Stimulated activated CD8-positive, alpha-beta memory T cell treated with anti-CD3 and anti-CD28 coated beads, Interleukin-7, amount 100 ng/mL, for 48 hours (primary cell): Measurements from ENCODE around the gene SLC49A3.

Experiments
- DNase-seq, 2 donors: peaks; one replicate each; pipeline ENCODE4 v3.0.0-alpha.2; 2020; ENCODE audit warnings: low read depth in 1 of 2; ENCODE audit errors: extremely low read depth in 1 of 2

Gene SLC49A3

GRCh38 chr4:667545-667925 is 21.4 kb downstream of the SLC49A3 start:
- DNase-seq, result no peak

DNA sequence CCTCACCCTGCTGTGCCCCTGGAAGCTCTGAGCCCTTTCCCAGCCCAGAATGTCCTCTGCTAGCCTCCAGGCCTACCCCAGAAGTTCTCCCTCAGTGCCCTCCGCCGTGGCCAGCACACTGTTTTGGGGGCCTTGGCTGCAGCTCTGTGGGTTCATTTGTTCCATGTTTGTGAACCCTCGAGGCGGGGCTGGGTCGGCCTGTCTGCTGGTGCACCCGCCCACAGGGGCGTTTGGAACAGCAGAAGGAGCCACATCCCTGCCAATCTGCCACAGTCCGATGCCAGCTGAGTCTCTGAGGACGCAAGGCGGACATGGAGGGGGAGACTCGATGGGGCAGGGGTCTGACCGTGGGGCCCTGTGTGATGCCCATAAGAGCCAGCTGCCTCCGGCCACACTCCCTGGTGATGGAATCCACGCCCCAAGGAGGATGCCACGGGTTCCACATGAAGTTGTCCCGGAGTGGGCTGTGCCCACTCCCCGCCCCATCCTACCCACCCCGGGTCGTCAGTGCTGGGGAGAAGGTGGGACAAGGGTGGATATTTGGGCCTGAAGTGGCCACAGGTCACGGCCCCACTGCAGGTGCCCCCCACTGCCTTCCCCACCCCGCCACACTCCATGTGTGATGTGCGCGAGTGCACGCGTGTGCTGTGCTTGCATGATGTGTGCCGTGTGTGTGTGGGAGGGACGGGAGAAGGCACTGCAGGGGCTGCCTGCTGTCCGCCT is 22.0 kb downstream of the SLC49A3 start:
- DNase-seq, result no peak

DNA sequence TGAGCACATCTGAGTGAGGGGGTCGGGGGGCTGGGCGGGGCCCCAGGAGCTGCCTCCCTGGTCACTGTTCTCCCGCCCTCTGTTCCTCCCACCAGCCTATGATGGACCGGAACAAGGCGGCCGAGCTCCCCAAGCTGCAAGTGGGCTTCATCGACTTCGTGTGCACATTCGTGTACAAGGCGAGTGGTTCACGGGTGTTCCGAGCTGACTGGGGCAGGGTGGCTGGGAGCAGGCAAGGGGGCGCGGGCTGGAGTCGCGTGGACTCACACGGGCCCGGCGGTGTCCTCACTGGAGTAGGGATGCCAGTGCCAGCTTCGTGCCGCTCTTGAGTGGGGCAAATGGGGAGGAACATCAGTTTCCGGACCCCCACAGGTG is 22.5 kb downstream of the SLC49A3 start:
- no peak for DNase-seq

- DNase-seq, result no peak
These were observed 23.1 kb downstream of the SLC49A3 start for GRCh38 chr4:665751-666435.

DNA sequence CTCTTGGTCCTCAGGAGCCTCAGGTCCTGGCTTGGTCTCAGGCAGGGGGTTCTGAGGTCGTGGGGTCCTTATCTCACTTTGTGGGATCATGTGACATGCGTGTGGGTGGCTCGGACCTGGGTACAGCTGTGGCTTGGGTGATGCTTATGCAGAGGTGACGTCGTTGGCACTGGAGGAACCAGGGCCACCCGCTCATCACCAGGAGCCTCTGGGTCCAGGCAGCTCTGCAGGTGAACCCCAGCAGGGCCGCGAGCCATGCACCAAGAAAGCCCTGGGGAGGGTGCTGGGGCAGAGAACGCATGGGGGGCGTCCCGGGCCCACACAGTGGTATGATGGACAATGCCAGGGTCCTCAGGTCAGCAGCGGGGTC is 23.6 kb downstream of the SLC49A3 start:
- DNase-seq, result no peak

DNA sequence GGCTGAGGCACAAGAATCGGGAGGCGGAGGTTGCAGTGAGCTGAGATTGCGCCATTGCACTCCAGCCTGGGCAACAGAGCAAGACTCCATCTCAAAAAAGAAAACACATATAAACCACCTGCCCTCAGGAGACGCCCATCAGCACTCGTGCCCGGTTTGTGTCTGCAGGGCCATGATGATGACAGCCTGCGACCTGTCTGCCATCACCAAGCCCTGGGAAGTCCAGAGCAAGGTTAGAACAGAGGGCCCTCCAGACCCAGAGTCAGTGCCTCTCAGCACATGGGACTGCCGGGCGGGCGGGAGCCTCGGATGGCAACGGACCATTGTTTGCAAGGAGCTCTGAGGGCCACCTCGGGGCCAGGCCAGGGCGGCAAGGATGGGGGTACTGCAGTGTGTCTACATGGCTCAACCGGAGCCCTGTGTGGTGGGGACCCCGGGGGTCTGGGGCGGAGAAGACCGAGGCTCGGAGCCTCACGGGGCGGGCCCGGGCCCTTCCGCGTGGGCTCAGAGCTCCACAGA is 24.2 kb downstream of the SLC49A3 start:
- DNase-seq, result no peak

DNA sequence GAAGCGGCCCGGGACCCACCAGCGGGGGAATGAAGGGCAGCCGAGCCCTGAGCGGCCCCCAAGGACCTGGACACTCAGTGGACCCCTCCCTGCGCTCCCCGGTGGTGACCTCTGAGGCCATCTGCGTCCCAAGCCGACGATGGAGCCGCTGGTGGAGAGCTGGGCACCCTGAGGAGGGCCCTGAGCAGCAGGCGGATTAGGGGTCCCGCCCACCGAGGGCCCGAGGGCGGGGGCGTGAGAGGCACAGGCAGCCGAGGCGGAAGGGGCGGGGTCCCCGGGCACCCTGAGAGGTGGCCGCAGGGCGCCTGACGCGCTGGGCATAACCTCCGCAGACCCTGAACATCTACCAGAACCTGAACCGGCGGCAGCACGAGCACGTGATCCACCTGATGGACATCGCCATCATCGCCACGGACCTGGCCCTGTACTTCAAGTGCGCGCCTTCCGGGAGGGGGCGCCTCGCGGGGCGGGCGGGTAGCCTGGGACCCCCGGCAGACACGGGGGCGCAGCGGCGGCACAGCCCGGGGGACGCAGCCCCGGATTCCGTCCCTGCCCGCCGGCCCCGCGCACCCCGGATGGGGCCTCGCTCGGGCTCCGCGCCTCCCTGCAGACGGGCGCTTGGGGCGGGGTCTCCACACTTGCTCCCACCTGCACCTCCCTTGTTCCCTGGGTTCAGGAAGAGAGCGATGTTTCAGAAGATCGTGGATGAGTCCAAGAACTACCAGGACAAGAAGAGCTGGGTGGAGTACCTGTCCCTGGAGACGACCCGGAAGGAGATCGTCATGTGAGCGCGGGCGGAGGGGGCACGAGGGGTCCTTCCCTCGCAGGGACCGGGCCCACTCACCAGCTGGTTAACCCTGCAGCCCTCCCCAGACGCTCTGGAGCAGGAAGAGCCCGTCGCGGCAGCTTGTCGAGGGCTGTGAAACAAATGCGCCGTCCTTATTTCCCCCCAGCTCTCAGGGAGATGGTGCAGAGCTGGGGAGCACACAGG is 25.2 kb downstream of the SLC49A3 start:
- DNase-seq, result peak; percentile 60 to 68

DNA sequence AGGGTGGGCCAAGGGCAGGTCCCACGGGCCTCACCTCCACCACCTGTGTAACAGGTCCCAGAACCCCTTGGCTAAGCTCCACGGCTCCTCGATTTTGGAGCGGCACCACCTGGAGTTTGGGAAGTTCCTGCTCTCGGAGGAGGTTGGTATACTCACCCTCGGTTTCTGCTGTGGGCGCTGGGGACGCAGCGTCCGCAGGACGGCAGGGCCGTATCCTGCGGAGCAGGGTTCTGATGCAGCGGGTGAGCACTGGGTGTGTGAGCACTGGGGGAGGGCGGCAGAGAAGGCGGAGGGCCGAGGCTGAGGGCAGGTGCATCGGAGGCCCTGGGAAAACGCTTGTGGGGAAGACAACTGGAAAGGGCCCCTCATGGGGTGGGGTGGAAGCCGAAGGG is 25.9 kb downstream of the SLC49A3 start:
- no peak for DNase-seq

- no peak for DNase-seq
These were observed 26.8 kb downstream of the SLC49A3 start for GRCh38 chr4:661881-662761.

DNA sequence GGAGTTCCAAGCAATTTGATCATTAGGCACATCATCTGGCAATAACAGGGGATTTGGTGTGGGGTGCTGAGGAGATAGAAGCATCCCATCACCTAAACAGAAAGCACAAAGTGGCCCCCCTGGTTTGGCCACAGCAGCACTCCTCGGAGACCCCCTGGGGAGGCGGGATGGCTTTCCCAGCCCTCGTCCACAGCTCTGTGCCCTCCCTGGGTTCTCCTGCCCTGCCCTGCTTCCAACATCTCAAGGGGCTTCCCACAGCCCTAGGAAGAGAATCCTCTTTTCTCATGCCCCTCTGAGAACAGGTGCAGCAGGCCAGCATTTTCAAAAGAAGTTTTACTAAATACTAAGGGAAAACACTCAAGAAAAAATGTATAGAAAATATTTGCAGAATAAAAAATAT is 27.7 kb downstream of the SLC49A3 start:
- DNase-seq, result no peak

GRCh38 chr4:660401-660800 is 28.6 kb downstream of the SLC49A3 start:
- DNase-seq, result no peak

GRCh38 chr4:659851-660250 is 29.1 kb downstream of the SLC49A3 start:
- no peak for DNase-seq

DNA sequence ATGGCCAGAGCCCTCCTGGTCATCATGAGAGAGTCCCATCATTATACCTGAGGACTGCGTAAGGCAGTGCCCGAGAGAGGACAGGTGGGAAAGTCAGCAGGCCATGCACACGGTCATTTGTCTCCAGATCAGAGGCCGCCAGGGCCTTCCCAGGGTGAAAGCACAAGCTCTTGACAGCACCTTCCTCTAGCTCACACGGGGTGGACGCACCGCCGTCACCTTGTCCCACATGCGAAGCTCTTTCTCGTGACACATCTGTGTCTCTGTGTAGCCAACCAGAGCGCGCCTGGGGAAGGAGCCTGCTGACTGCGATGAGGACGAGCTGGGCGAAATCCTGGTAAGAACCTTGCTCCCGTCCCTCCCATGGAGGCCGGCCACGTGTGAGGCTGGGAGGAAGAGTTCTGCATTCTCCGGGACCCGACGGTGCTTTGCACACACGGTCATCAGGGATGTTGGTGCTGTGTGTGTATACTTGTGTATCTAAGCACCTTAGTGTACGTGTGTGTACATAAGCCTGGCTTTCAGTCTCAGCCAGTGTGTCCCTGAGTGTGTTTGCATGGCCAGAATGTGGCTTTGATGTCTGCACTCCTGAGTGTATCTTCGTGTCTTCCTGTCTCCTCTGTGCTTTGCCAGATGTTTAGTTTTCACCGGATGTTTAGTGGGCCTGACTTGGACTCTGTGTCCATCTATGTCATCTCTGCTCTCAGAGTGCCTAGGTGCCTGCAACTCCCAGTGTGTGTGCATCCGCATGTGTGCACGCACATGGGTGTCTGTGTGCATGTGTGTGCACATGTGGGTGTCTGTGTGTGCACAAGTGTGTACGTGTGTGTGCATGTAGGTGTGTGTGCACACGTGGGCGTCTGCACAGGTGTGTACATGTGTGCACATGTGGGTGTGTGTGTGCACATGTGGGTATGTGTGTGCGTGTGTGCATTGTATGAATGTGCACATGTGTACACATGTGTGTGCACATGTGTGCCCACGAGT is 30.0 kb downstream of the SLC49A3 start:
- no peak for DNase-seq

DNA sequence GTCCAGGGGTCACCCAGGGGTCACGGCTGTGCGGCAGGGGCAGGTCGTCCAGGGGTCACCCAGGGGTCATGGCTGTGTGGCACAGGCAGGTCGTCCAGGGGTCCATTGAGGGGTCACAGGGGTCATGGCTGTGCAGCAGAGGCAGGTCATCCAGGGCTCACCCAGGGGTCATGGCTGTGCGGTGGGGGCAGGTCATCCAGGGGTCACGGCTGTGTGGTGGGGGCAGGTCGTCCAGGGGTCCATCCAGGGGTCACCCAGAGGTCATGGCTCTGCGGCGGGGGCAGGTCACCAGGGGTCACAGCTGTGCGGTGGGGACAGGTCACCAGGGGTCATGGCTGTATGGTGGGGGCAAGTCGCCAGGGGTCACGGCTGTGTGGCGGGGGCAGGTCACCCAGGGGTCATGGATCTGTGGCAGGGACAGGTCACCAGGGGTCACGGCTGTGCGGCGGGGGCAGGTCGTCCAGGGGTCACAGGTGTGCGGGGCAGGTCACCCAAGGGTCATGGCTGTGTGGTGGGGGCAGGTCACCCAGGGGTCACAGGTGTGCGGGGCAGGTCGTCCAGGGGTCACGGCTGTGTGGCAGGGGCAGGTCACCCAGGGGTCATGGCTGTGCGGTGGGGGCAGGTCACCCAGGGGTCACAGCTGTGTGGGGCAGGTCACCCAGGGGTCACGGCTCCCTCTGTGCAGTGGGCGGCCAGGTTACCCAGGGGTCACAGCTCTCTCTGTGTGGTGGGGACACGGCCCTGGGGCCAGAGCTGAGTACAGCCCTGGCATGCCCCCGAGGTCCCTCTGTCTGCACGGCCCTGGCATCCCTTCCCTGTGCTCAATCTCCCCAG is 30.9 kb downstream of the SLC49A3 start:
- no peak for DNase-seq

DNA sequence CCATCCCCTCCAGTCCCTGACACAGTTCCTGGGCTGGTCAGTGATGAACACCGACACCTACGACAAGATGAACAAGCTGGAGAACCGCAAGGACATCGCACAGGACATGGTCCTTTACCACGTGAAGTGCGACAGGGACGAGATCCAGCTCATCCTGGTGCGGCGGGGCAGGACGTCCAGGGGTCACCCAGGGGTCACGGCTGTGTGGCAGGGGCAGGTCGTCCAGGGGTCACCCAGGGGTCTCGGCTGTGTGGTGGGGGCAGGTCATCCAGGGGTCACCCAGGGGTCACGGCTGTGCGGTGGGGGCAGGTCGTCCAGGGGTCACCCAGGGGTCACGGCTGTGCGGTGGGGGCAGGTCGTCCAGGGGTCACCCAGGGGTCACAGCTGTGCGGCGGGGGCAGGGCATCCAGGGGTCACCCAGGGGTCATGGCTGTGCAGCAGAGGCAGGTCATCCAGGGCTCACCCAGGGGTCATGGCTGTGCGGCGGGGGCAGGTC is 31.6 kb downstream of the SLC49A3 start:
- DNase-seq, result no peak

- no peak for DNase-seq
These were observed 32.3 kb downstream of the SLC49A3 start for GRCh38 chr4:656436-657337.

GRCh38 chr4:655464-656151 is 33.3 kb downstream of the SLC49A3 start:
- DNase-seq, result no peak
